HG02571 (cell line): ENCODE results near the gene PRKCB.
"Not testable (repeated sequence)": the region's sequence is repeated elsewhere in the genome, so short reads cannot be mapped to it uniquely, and the experiment has no call there.

Experiments used
- ATAC-seq: cut with Tn5 transposase; IDR thresholded peaks from one replicate; pipeline ENCODE4 v1.9.1; 2021; ENCODE audit warnings: mild to moderate bottlenecking, moderate library complexity; ENCODE audit not compliant: unreplicated experiment

The PRKCB gene

GRCh38 chr16:23900480-23901177 lies 64.8 kb downstream of the PRKCB start:
- no peak for ATAC-seq

DNA sequence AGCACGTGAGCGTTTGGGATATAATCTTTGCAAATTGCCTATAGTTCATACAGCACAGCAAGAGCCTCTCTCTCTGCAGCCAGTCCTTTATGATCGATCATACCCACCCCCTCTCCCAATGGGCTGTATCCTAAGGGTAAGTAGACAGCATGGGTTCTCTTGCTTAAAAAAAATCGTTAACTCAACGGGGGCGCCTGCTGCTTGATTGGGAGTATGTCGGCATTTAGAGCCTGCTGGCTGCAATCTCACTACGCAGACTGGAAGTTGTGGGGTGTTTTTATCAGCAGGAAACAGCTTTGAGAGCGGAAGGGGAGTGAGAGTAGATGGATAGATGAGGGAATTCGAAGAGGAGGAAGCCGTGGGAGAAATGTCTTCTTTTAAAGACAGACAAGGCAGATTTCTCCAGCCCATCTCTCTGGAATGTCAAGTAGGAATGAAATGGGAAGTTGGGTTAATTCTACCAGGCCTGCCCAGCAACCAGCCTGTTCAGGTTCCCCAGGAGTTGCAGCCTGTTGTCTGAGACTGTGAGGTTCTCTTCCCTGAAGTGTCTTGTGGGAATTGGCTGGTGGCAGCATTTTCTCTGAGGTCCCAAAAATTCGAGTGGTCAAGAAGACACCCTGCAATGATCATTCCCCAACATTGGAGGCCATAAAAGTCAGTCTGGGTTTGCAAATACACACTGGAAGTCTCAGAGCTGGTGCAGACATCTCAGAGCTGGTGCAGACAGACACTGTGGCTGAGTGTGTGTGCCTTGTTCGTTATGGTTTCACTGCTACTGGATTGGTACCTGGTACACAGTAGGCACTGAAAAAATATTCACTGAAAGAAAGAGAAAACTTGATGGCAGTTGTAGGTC lies 65.6 kb downstream of the PRKCB start:
- ATAC-seq = no peak

DNA sequence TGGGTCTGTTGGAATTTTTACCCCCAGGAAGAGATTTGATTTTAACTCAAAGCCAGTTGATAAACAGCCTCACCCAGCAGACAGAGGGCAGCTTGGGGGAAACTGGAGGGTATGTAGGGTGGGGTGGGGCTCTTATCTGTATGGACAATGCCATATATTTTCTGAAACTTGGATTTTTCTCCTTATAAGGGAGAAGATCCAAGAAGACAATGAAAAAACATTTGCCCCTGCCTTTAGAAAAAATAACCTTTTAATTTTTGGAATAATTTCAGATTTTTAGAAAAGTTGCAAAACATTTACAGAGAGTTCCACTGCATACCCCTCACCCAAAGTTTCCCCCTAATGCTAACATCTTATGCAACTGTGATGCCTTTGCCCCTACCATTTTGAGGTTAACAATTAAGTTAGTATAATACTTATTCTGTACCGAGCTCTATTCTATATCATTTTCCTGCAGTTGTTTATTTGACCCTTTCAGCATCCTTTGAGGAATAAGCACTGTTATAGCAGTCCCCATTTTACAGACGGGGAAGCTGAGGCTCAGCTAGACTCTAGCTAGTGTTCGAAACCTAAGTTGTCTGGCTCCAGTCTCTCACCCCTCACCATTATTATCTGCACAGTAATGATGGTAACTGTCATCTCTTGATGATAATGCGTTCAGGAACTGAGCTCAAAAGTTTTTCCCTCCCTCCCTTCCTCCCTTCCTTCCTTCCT lies 66.4 kb downstream of the PRKCB start:
- ATAC-seq = no peak

DNA sequence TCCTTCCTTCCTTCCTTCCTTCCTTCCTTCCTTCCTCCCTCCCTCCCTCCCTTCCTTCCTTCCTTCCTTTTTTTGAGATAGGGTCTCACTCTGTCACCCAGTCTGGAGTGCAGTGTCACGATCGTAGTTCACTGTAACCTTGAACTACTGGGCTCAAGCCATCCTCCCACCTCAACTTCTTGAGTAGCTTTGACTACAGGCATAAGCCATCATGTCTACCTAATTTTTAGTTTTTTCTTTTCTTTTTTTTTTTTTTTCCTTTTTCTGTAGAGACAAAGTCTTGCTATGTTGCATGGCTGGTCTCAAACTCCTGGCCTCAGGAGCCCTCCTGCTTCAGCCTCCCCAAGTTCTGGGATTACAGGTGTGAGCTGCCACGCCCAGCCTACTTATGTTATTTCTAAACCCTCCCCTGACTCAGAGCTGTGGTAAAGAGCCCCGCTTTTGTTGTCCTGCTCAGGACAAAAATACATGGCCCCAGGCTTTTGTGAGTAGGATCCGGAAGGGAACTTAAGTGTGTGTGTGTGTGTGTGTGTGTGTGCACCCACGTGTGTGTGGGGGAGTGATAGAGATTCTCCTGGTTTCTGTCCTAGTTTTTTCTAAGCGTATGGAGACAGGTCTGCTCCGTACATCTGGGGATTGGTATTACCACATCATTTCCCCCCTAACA lies 67.1 kb downstream of the PRKCB start:
- ATAC-seq = no peak

GRCh38 chr16:23905027-23905426 lies 69.2 kb downstream of the PRKCB start:
- ATAC-seq = no peak

- no peak for ATAC-seq
These were observed 71.7 kb downstream of the PRKCB start for GRCh38 chr16:23907457-23907902.

GRCh38 chr16:23907903-23908302 lies 72.1 kb downstream of the PRKCB start:
- no peak for ATAC-seq

- ATAC-seq = no peak
These were observed 73.0 kb downstream of the PRKCB start for GRCh38 chr16:23908790-23909189.

GRCh38 chr16:23909792-23910418 lies 74.1 kb downstream of the PRKCB start:
- ATAC-seq = no peak

DNA sequence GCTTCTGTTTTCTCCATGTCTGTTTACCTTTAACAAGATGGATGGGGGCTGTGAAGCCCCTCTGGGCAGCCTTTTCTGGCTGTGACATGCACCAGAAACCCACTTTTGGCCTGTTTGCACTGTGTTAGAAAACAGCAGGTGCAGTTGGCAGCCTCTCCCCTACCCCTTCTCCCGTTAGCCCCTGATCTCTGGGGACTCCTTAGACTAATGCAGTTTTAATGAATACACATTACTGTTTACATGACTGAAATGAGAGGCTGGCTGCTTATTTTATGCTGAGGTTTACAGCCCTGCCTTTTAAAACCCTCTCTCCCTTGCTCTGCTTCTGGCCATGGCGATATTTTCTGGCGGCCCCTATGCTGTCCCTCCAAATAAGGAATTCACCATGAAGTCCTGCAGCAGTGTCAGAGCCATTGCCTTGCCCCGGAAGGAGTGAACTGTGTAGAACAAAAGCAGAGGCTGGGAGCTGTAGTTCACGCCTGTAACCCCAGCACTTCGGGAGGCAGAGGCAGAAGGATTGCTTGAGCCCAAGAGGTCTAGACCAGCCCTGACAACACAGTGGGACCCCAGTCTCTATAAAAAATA lies 79.3 kb downstream of the PRKCB start:
- ATAC-seq = no peak

DNA sequence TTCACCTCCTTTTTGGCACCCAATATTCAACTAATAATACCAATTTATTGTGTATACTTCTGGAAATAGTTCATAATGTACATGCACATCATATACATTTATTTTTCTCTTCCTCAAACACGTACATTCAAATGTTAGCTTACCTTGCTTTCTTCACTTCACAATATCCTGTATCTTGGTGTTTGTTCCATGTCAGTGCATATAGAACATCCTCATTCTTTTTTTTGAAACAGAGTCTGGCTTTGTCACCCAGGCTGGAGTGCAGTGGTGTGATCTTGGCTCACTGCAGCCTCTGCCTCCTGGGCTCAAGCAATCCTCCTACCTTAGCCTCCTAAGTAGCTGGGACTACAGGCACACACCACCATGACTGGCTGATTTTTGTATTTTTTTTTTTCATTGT lies 80.8 kb downstream of the PRKCB start:
- not testable (repeated sequence) for ATAC-seq

DNA sequence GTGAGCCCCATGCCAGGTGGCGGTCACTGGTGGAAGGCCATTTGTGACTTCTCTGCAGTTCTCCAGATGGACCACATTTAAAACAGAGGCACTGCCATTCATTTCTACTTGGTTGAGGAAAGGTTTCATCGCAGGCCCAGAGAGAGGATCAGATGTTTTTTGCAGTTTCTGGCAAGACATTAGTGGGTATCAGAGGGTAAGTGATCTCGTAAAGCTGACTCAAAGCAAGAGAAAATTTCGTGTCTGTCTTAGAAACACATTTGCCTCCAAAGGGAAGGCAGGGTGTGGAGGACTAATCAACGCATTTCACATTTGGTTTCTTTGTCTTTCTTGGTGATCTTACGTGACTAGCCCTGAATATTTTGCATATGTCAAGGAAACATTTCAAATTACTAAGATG lies 81.8 kb downstream of the PRKCB start:
- ATAC-seq = peak; percentile 65

DNA sequence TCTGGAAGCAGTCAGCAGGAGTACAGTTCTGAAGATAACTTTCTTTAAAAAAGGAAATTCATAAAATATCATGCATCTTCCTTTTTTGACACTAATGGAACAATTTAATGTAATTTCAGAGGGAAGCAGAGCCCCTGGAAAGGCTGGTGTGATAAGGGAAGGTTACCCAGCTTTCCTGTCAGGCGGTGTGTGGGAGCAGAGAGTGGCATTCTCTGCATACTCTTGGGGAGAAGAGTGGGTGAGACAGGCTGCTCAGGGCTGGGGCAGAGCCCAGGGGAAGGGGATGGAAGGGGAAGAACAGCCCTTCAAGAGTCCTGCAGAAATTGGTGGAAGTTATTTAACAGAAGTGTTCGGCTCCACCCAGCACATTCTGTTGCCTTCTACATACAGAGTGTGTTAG lies 84.7 kb downstream of the PRKCB start:
- no peak for ATAC-seq

- no peak for ATAC-seq
These were observed 85.1 kb downstream of the PRKCB start for GRCh38 chr16:23920899-23921298.

- no peak for ATAC-seq
These were observed 86.6 kb downstream of the PRKCB start for GRCh38 chr16:23922406-23922805.

DNA sequence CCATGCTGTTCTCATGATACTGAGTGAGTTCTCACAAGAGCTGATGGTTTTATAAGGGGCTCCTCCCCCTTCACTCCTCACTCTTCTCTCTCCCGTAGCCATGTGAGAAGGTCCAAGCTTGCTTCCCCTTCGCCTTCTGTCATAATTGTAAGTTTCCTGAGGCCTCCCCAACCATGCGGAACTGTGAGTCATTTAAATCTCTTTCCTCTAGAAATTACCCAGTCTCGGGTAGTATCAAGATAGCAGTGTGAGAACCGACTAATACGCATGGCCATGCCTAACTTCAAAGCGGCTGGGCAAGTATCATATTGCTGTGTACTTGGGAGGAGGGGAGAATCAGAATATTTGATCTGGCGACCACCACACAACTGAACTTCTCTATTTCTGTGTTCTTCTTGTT lies 88.3 kb downstream of the PRKCB start:
- no peak for ATAC-seq

DNA sequence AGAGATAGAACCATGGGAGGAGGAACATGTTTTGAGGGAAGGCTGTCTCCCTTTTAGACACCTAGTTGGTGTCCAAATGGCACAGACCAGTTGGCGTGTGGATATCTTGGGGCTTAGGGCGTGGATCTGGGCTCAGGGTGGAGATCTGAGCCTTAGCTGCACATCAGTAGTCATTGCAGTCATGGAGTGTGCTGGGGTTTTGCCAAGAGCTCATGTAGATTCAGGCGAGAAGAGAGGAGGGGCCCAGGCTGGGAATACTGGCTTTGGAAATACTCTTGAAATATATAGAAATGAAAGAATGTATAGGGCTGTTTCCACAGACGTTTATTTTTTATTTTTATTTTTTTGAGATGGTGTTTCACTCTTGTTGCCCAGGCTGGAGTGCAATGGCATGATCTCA lies 92.0 kb downstream of the PRKCB start:
- ATAC-seq = no peak

DNA sequence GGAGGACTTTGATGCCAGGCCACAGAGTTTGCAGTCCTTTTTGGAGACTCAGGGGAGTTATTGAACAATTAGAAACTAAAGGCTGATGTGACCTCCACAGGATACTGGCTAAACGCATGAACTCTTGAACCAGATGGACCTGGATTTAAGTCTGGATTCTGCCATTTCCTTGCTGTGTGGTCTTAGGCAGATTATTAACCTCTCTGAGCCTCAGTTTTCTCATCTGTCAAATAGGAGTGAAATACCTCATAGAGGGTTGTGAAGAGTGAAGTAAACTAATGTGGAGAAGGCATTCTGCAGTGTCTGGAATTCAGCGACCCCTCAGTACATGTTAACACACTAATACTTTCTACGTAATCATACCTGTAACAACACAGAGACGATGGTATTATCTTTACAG lies 93.5 kb downstream of the PRKCB start:
- no peak for ATAC-seq

DNA sequence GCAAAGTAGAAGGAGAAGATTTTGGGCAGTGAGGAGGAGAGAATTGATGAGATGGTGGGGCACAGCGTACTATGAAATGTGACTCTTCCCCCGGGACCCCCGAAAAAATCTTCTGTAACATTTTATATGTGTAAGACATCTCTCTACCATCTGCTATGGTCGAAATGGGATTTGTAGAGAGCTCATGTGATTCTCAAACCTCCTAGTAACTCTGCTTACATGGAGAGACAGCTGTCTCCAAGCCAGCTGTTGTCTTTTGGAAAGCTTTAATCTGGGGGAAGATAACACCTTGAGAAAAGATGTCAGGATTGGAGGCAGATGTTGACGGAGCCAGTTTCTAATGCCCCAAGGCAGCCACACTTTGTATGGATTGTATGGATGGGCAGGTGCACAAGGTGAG lies 94.1 kb downstream of the PRKCB start:
- no peak for ATAC-seq

- ATAC-seq = no peak
These were observed 95.0 kb downstream of the PRKCB start for GRCh38 chr16:23930791-23931190.
